ENCODE data around the gene AOC3. TPM values are rescaled to one million over a fixed set of nuclear protein-coding genes. Genes with fewer than 3 reads are reported as not detected.
A peak's percentile ranks its signal among the peaks of the same experiment; 100 is the strongest.

Gene AOC3
- total and polyA plus RNA-seq, 8 donors = 6.2 to 67.9 (median 33.5) TPM

DNA sequence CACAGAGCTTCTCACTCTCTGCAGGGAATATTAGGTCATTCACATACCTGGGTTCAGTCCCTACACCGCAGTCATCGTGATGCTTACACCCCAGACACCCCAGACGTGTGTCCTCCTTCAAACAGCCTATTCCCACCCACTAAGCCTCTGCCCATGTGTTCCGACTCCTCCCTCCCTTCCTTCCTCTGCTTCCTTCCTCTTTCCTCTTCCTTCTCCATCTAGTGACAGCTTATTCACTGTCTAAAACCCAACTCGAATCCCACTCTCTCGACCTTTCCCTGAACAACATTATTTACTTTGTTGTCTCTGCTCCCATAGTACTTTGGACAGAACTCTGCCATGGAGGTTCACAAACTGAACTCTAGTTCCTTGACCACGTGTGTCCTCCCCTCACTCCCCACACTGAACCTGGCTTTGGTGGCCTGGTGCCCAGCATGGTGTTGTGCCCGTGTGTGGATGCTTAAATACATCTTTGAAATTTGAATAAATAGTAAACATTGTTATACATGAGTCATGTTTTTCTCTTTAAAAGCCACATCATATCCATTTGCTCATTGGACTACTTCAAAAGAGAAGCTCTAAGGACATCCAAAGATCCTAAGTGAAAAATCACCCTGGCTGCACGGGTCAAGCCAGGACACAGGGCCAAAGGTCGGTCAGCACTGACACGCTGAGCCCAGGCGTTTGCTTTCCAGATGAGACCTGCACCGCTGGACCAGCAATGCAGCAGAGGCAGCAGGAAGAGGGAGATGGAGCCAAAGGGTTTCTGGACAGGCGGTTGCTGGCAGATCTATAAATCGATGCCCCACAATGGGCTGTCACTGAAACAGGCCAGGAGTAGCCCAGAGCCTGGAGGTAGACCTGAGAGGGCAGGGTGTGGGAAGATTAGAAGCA, 35.5 kb downstream of the AOC3 start:
- H3K27ac ChIP-seq = no peak overlapping the region
- DNase-seq = no peak

DNA sequence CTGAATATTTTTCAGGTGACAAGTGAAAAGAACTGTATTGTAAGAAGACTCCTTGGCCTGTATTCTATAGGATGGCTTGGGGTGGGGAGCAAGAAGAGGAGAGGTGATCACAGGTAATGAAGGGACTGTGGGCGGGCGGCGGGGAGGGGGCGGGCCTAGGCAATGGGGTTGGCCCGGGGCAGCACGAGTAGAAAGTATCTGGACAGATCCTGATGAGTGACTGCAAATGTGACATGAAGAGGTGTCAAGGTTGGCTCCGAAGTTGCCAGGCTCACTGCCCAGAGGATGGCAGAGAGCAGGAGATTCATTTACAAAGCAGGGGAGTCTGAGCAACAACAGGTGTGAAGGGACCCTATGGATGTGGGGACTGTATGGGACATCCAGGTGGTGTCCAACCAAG, 38.8 kb downstream of the AOC3 start:
- Histone ChIP-seq H3K9me3 (no peaks in the 10 kb centered on the region), H3K27me3 (no peaks in the 10 kb centered on the region), H3K4me1 (peaks cover 26 to 55% (median 35%) of the 10 kb centered on the region in 4 donors), H3K4me3 (no peak overlapping the region), H3K27ac (no peak overlapping the region), H3K36me3 (no peaks in the 10 kb centered on the region)
- intact Hi-C loops (cut with DNase I; ENCODE audit: low total_unique reads) = no loop called here
- no peak for DNase-seq
- 88 to 95% (median 92%) methylated on average over 7 of the region's 7 CpGs for WGBS, 5 donors
- TF ChIP-seq EP300 (IDR thresholded peaks at IDR 0.05) (no peak), POLR2A (IDR thresholded peaks at IDR 0.05) (no peak), POLR2AphosphoS5 (IDR thresholded peaks at IDR 0.05) (no peak)
- TF ChIP-seq, protein P1, sequence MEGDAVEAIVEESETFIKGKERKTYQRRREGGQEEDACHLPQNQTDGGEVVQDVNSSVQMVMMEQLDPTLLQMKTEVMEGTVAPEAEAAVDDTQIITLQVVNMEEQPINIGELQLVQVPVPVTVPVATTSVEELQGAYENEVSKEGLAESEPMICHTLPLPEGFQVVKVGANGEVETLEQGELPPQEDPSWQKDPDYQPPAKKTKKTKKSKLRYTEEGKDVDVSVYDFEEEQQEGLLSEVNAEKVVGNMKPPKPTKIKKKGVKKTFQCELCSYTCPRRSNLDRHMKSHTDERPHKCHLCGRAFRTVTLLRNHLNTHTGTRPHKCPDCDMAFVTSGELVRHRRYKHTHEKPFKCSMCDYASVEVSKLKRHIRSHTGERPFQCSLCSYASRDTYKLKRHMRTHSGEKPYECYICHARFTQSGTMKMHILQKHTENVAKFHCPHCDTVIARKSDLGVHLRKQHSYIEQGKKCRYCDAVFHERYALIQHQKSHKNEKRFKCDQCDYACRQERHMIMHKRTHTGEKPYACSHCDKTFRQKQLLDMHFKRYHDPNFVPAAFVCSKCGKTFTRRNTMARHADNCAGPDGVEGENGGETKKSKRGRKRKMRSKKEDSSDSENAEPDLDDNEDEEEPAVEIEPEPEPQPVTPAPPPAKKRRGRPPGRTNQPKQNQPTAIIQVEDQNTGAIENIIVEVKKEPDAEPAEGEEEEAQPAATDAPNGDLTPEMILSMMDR (IDR thresholded peaks at IDR 0.05) = no peak

More for the DNA sequence above, 35.5 kb downstream of the AOC3 start:
- Histone ChIP-seq H3K4me1 (peaks cover 0 to 24% (median 5%) of the 10 kb centered on the region in 4 donors), H3K9me3 (no peaks in the 10 kb centered on the region), H3K27me3 (no peaks in the 10 kb centered on the region), H3K36me3 (no peaks in the 10 kb centered on the region), H3K4me3 (peak overlapping the region in 1 of 4 donors; percentile 4)
- intact Hi-C loops (cut with DNase I; ENCODE audit: low total_unique reads) = no loop called here
- TF ChIP-seq EP300 (IDR thresholded peaks at IDR 0.05) (no peak), POLR2A (IDR thresholded peaks at IDR 0.05) (no peak), POLR2AphosphoS5 (IDR thresholded peaks at IDR 0.05) (no peak)
- TF ChIP-seq, protein P1 (IDR thresholded peaks at IDR 0.05) = no peak
- 53 to 64% (median 59%) methylated on average over 15 of the region's 15 CpGs for WGBS, 5 donors

DNA sequence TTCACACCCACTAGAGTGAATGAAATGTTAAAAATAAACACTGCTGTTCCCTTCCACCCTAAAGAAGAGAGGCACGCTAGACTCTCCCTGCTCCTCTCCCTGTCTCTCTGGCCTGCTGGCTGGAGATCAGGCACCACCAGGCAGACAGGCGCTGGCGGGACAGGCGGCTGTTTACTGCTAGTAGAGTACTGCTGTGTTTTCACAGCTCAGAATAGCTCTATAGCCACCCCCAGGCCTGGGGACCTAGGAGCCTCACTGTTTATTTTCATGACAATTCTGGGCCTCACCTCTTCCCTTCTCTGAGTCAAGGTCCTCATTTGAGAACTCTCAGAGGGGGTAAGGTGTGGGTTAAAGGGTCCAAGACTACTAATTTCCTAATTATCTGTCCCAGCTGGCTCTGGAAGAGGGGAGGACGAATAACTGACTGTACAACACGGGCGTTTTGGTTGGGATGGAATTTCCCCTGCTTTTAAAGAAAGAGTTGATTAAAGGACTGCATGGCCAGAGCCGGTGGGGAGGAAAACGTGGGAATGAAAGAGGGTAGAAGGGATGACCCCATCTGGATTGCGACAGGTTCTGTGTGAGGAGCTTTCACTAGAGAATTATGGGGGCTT, 40.6 kb downstream of the AOC3 start:
- intact Hi-C loops (cut with DNase I; ENCODE audit: low total_unique reads) = no loop called here
- Histone ChIP-seq H3K27ac (peak overlapping the region in 4 of 5 donors; percentile 45 to 80 (median 76)), H3K9me3 (no peaks in the 10 kb centered on the region), H3K4me1 (peaks cover 35 to 61% (median 45%) of the 10 kb centered on the region in 4 donors), H3K36me3 (no peaks in the 10 kb centered on the region), H3K4me3 (no peak overlapping the region), H3K27me3 (no peaks in the 10 kb centered on the region)
- DNase-seq = peak; percentile 56
- 42 to 69% (median 50%) methylated on average over 10 of the region's 10 CpGs for WGBS, 5 donors
- TF ChIP-seq POLR2A (IDR thresholded peaks at IDR 0.05) (no peak), EP300 (IDR thresholded peaks at IDR 0.05) (no peak), POLR2AphosphoS5 (IDR thresholded peaks at IDR 0.05) (no peak)
- TF ChIP-seq, protein P1 (IDR thresholded peaks at IDR 0.05) = no peak

DNA sequence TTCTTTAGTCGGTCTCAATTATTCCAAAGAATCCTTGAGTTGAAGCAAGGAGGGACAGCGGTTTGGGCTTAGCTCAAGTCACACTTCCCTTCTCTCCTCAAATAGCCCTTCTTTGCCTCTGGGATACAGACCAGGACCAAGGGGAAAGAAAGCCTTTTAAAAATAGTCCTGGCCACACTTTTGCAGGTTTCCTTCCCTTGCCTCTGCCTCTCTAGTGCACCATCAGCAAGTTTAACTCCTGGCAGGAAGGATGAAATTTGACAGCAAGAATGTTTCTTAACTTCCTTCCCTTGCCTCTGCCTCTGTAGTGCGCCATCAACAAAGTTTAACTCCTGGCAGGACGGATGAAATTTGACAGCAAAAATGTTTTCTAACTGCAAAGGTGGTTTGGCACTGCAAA, 42.4 kb downstream of the AOC3 start:
- 30 to 42% (median 37%) methylated on average over 4 of the region's 4 CpGs for WGBS, 5 donors
- H3K27me3 ChIP-seq = no peaks in the 10 kb centered on the region
- H3K4me3 ChIP-seq = no peak overlapping the region
- H3K27ac ChIP-seq = peak overlapping the region; percentile 1 to 84 (median 70)
- DNase-seq = peak in 1 of 2 donors; percentile 27
- no peaks in the 10 kb centered on the region for H3K36me3 ChIP-seq
- TF ChIP-seq, protein P1 (IDR thresholded peaks at IDR 0.05) = no peak
- TF ChIP-seq POLR2A (IDR thresholded peaks at IDR 0.05) (no peak), POLR2AphosphoS5 (IDR thresholded peaks at IDR 0.05) (no peak), EP300 (IDR thresholded peaks at IDR 0.05) (no peak)
- H3K9me3 ChIP-seq = no peaks in the 10 kb centered on the region
- H3K4me1 ChIP-seq = peaks cover 35 to 55% (median 45%) of the 10 kb centered on the region in 4 donors
- intact Hi-C loops (cut with DNase I; ENCODE audit: low total_unique reads) = no loop called here
